ENCODE results near the gene ARF1. TPM values are rescaled to one million over a fixed set of nuclear protein-coding genes. Genes with fewer than 3 reads are reported as not detected.

Gene ARF1
- total RNA-seq, 4 donors from 2014 or later = 284 to 385 (median 362) TPM

GRCh38 chr1:228071839-228072657, 10.5 kb upstream of the ARF1 start:
- peak in 1 of 2 donors; percentile 68 for DNase-seq (ENCODE audit: low spot score in 2 of 2)
- no peaks in the 10 kb centered on the region for H3K4me1 ChIP-seq
- WGBS = 70% methylated on average over 6 of the region's 7 CpGs
- no peak overlapping the region for H3K27ac ChIP-seq
- TF ChIP-seq EP300 (IDR thresholded peaks at IDR 0.05) (no peak), POLR2AphosphoS5 (IDR thresholded peaks at IDR 0.05) (no peak), POLR2A (IDR thresholded peaks at IDR 0.05) (no peak)
- TF ChIP-seq, protein P1, sequence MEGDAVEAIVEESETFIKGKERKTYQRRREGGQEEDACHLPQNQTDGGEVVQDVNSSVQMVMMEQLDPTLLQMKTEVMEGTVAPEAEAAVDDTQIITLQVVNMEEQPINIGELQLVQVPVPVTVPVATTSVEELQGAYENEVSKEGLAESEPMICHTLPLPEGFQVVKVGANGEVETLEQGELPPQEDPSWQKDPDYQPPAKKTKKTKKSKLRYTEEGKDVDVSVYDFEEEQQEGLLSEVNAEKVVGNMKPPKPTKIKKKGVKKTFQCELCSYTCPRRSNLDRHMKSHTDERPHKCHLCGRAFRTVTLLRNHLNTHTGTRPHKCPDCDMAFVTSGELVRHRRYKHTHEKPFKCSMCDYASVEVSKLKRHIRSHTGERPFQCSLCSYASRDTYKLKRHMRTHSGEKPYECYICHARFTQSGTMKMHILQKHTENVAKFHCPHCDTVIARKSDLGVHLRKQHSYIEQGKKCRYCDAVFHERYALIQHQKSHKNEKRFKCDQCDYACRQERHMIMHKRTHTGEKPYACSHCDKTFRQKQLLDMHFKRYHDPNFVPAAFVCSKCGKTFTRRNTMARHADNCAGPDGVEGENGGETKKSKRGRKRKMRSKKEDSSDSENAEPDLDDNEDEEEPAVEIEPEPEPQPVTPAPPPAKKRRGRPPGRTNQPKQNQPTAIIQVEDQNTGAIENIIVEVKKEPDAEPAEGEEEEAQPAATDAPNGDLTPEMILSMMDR (IDR thresholded peaks at IDR 0.05) = no peak
- H3K36me3 ChIP-seq = no peaks in the 10 kb centered on the region
- H3K9me3 ChIP-seq = no peaks in the 10 kb centered on the region
- peaks cover 17% of the 10 kb centered on the region for H3K27me3 ChIP-seq
- no peak overlapping the region for H3K4me3 ChIP-seq

GRCh38 chr1:228072658-228073043, 9.9 kb upstream of the ARF1 start:
- no CpG with 5 or more reads among the region's 5 CpGs for WGBS
- Histone ChIP-seq H3K27me3 (peaks cover 11% of the 10 kb centered on the region), H3K4me1 (no peaks in the 10 kb centered on the region), H3K27ac (no peak overlapping the region), H3K36me3 (no peaks in the 10 kb centered on the region), H3K4me3 (no peak overlapping the region), H3K9me3 (no peaks in the 10 kb centered on the region)
- TF ChIP-seq, protein P1 (IDR thresholded peaks at IDR 0.05) = no peak
- no peak for TF ChIP-seq POLR2A (IDR thresholded peaks at IDR 0.05)
- TF ChIP-seq POLR2AphosphoS5 (IDR thresholded peaks at IDR 0.05) = no peak
- no peak for TF ChIP-seq EP300 (IDR thresholded peaks at IDR 0.05)
- peak; percentile 47 to 62 for DNase-seq (ENCODE audit: low spot score in 2 of 2)

GRCh38 chr1:228073061-228073856, 9.2 kb upstream of the ARF1 start:
- no peaks in the 10 kb centered on the region for H3K4me1 ChIP-seq
- TF ChIP-seq, protein P1 (IDR thresholded peaks at IDR 0.05) = no peak
- peaks cover 5% of the 10 kb centered on the region for H3K27me3 ChIP-seq
- no peaks in the 10 kb centered on the region for H3K36me3 ChIP-seq
- WGBS = 56% methylated on average over 13 of the region's 23 CpGs
- peak in 1 of 2 donors; percentile 57 for DNase-seq (ENCODE audit: low spot score in 2 of 2)
- no peak overlapping the region for H3K4me3 ChIP-seq
- no peak overlapping the region for H3K27ac ChIP-seq
- no peaks in the 10 kb centered on the region for H3K9me3 ChIP-seq

DNA sequence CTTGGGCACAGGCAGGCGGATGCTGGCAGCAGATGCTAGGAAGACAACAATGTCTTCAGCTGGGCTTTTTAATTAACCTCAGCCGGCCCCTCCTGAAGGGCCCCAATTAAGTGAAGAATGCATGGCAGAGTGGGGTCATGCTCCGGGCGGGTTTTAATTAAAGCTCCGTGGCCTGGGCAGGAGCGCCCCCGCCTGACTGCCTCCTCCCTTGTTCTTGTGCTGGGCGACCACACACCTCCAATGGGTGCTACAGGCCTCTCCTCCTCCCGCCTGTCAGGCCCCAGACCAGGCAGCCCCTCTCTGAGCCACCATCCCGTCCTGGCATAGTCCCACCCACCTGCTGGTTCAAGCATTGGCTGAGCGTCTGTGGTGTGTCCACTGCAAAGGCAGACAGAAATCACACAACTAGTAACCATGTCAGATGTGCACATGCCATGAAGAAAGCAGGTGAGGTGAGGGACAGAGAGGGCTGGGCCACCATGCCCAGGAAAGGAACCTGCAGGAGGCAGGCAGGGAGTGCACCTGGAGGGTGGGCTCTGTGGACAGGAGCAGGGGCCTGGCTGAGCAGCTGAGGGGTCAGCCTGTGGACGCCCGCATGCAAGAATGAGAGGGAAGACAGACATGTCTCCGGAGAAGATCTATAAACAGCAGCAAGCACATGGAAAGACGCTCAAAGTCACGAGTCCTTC, 8.5 kb upstream of the ARF1 start:
- no peaks in the 10 kb centered on the region for H3K9me3 ChIP-seq
- H3K4me1 ChIP-seq = no peaks in the 10 kb centered on the region
- no peak overlapping the region for H3K27ac ChIP-seq
- H3K36me3 ChIP-seq = no peaks in the 10 kb centered on the region
- WGBS = 74% methylated on average over 8 of the region's 16 CpGs
- peak in 1 of 2 donors; percentile 24 for DNase-seq (ENCODE audit: low spot score in 2 of 2)
- no peaks in the 10 kb centered on the region for H3K27me3 ChIP-seq
- no peak for TF ChIP-seq POLR2A (IDR thresholded peaks at IDR 0.05)
- no peak overlapping the region for H3K4me3 ChIP-seq

GRCh38 chr1:228074954-228075730, 7.4 kb upstream of the ARF1 start:
- TF ChIP-seq POLR2A (IDR thresholded peaks at IDR 0.05) = no peak
- TF ChIP-seq, protein P1 (IDR thresholded peaks at IDR 0.05) = no peak
- TF ChIP-seq EP300 (IDR thresholded peaks at IDR 0.05) = no peak
- no peak for TF ChIP-seq POLR2AphosphoS5 (IDR thresholded peaks at IDR 0.05)
- DNase-seq (ENCODE audit: low spot score in 2 of 2) = peak in 1 of 2 donors; percentile 68
- WGBS = 58% methylated on average over 11 of the region's 18 CpGs
- no peak overlapping the region for H3K27ac ChIP-seq
- H3K4me1 ChIP-seq = no peaks in the 10 kb centered on the region
- H3K27me3 ChIP-seq = no peaks in the 10 kb centered on the region
- H3K36me3 ChIP-seq = no peaks in the 10 kb centered on the region
- H3K9me3 ChIP-seq = no peaks in the 10 kb centered on the region
- H3K4me3 ChIP-seq = no peak overlapping the region

Measured in suprapubic skin (tissue), 4 donors.